Fibroblast of pulmonary artery (primary cell): ENCODE measurements around the gene ANKRD44.
A peak's percentile ranks its signal among the peaks of the same experiment; 100 is the strongest.

Experiments
- DNase-seq: peaks from one replicate; pipeline ENCODE4 v3.0.0-alpha.2; 2010; ENCODE audit warnings: low read depth
- H3K4me3 ChIP-seq: replicated peaks from 2 replicates; pipeline ENCODE4 v1.5.1; 2011; ENCODE audit warnings: low read depth, mild to moderate bottlenecking, control low read depth, low read length, moderate library complexity
- CTCF ChIP-seq: IDR thresholded peaks from 2 replicates; pipeline ENCODE4 v1.5.1; 2011; ENCODE audit warnings: mild to moderate bottlenecking, control low read depth, low read length, inconsistent platforms; ENCODE audit errors: missing control alignments

ANKRD44 gene

GRCh38 chr2:196954001-196954400 lies 356.6 kb downstream of the ANKRD44 start:
- DNase-seq, result no peak
- TF ChIP-seq CTCF, result no peak
- H3K4me3 ChIP-seq, result no peak overlapping the region

GRCh38 chr2:196952936-196953335 lies 357.6 kb downstream of the ANKRD44 start:
- no peak overlapping the region for H3K4me3 ChIP-seq
- no peak for TF ChIP-seq CTCF
- peak; percentile 42 for DNase-seq

- no peak for DNase-seq
- H3K4me3 ChIP-seq, result no peak overlapping the region
- TF ChIP-seq CTCF, result no peak
Observed at GRCh38 chr2:196951973-196952372, 358.6 kb downstream of the ANKRD44 start.

GRCh38 chr2:196949116-196949515 lies 361.5 kb downstream of the ANKRD44 start:
- no peak overlapping the region for H3K4me3 ChIP-seq
- DNase-seq, result no peak
- no peak for TF ChIP-seq CTCF

- no peak for DNase-seq
- no peak overlapping the region for H3K4me3 ChIP-seq
- no peak for TF ChIP-seq CTCF
Observed at GRCh38 chr2:196944570-196944969, 366.0 kb downstream of the ANKRD44 start.

- no peak overlapping the region for H3K4me3 ChIP-seq
- DNase-seq, result peak; percentile 47
- no peak for TF ChIP-seq CTCF
Observed at GRCh38 chr2:196941398-196942078, 369.0 kb downstream of the ANKRD44 start.

GRCh38 chr2:196939371-196939770 lies 371.2 kb downstream of the ANKRD44 start:
- no peak overlapping the region for H3K4me3 ChIP-seq
- DNase-seq, result peak; percentile 50
- no peak for TF ChIP-seq CTCF
